ENCODE results near the gene EYS.

Gene EYS

DNA sequence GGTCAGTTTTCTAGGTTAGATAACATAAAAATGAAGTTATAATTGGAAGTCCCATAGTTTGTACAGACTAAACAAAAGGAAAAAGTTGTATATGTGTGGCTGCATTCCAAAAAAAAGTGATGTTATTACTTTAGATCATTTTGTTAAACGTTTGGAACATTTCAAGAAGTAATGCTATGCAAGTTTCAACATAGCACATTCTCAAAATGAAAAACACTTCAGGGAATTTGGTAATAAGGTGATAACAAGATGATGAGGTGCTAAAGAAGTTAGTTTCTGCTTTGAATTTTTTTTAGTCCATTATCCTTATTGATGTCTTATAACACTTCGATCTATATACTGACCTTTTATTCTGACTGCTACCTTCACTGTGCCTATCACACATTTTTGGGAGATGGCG lies 1820.7 kb downstream of the EYS start:
- Mint-ChIP-seq H3K4me1 (no peaks in the 10 kb centered on the region), H3K36me3 (ENCODE audit: low read depth) (no peaks in the 10 kb centered on the region), H3K9me3 (peaks cover 16% of the 10 kb centered on the region), H3K27ac (no peak overlapping the region), H3K27me3 (ENCODE audit: low read depth) (peaks cover 3% of the 10 kb centered on the region), H3K4me3 (no peak overlapping the region)
- TF ChIP-seq, protein P1, sequence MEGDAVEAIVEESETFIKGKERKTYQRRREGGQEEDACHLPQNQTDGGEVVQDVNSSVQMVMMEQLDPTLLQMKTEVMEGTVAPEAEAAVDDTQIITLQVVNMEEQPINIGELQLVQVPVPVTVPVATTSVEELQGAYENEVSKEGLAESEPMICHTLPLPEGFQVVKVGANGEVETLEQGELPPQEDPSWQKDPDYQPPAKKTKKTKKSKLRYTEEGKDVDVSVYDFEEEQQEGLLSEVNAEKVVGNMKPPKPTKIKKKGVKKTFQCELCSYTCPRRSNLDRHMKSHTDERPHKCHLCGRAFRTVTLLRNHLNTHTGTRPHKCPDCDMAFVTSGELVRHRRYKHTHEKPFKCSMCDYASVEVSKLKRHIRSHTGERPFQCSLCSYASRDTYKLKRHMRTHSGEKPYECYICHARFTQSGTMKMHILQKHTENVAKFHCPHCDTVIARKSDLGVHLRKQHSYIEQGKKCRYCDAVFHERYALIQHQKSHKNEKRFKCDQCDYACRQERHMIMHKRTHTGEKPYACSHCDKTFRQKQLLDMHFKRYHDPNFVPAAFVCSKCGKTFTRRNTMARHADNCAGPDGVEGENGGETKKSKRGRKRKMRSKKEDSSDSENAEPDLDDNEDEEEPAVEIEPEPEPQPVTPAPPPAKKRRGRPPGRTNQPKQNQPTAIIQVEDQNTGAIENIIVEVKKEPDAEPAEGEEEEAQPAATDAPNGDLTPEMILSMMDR (IDR thresholded peaks at IDR 0.05; ENCODE audit: unreplicated experiment in 3 of 3), result no peak

DNA sequence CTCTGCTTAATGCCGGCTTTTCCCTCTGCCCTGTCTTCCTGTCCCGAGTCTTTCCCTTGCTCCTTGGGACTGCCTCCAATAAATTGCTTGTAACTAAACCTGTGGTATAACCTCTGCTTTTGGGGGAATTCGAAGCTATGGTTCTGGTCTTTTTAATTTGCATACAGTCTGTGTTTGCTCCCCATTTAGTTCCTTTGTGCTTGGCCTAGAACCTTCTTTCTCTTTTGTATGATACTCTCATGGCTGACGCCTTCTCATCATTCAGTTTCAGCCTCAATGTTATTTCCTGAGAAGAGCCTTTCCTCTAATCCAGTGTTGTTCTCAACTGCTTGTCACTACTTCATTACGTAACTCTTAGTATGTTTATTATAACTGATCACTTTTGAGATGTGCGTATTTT lies 1823.4 kb downstream of the EYS start:
- H3K27me3 Mint-ChIP-seq (ENCODE audit: low read depth), result peaks cover 3% of the 10 kb centered on the region
- no peak overlapping the region for H3K27ac Mint-ChIP-seq
- H3K9me3 Mint-ChIP-seq, result peaks cover 8% of the 10 kb centered on the region
- TF ChIP-seq, protein P1 (IDR thresholded peaks at IDR 0.05; ENCODE audit: unreplicated experiment in 3 of 3), result no peak
- H3K4me3 Mint-ChIP-seq, result no peak overlapping the region
- H3K4me1 Mint-ChIP-seq, result no peaks in the 10 kb centered on the region
- no peaks in the 10 kb centered on the region for H3K36me3 Mint-ChIP-seq (ENCODE audit: low read depth)

DNA sequence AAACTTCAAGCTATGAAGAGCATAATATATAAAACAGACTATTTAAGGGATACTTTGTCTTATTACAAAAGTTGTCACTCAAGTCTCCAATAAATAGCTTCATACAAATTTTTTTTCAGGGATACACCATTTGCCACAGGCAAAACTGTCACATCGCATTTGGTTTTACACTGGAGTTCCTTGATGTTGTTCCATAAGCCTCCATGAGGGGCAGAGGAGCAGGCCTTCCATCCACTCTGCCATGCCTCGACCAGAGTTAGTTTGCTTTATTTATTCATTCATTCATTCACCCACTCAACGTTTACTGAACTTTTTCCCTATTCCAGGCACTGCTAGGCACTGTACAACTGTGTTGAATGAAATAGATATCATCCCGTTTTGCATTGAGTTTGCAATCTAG lies 1824.8 kb downstream of the EYS start:
- Mint-ChIP-seq H3K4me1 (no peaks in the 10 kb centered on the region), H3K4me3 (no peak overlapping the region), H3K9me3 (peaks cover 15% of the 10 kb centered on the region), H3K27me3 (ENCODE audit: low read depth) (no peaks in the 10 kb centered on the region), H3K36me3 (ENCODE audit: low read depth) (no peaks in the 10 kb centered on the region), H3K27ac (peak overlapping the region in 1 of 3 experiments; percentile 34)
- TF ChIP-seq, protein P1 (IDR thresholded peaks at IDR 0.05; ENCODE audit: unreplicated experiment in 3 of 3), result peak in 2 of 3 experiments; percentile 28

DNA sequence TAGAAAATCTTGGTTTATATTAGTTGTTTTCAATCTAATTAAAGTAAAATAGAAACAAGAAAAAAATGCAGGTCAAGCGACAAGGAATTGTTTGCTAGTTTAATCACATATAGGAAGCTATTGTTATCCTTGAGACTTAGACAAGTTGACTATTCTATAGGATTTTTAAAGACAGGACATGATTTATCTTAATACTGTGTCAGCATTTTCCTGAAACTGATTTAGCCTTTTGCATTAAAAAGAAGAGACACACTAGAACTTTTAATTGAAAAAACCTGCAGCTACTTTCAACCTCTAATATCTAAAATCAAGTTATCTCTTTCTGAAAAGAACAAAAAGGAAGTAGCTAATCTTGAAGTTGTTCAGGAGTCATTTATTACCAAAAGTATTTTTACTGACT lies 1825.2 kb downstream of the EYS start:
- Mint-ChIP-seq H3K27me3 (ENCODE audit: low read depth) (no peaks in the 10 kb centered on the region), H3K4me3 (no peak overlapping the region), H3K27ac (no peak overlapping the region), H3K9me3 (peaks cover 16% of the 10 kb centered on the region), H3K36me3 (ENCODE audit: low read depth) (no peaks in the 10 kb centered on the region), H3K4me1 (no peaks in the 10 kb centered on the region)
- TF ChIP-seq, protein P1 (IDR thresholded peaks at IDR 0.05; ENCODE audit: unreplicated experiment in 3 of 3), result no peak

DNA sequence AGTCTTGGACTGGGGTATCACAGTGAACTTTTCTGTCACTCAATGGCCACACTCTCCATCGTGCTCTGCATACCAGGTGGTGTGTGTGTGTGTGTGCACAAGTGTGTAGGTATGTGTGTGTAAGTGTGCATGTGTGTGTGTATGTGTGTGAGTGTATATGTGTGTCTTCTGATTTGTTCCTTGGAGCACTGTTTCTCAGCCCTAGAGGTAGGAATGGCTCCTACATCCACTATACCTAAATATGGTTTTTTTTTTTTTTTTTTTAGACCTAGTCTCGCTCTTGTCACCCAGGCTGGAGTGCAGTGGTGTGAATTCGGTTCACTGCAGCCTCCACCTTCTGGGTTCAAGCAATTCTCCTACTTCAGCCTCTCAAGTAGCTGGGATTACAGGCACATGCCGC lies 1834.8 kb downstream of the EYS start:
- no peak overlapping the region for H3K4me3 Mint-ChIP-seq
- no peaks in the 10 kb centered on the region for H3K27me3 Mint-ChIP-seq (ENCODE audit: low read depth)
- H3K4me1 Mint-ChIP-seq, result no peaks in the 10 kb centered on the region
- TF ChIP-seq, protein P1 (IDR thresholded peaks at IDR 0.05; ENCODE audit: unreplicated experiment in 3 of 3), result no peak
- H3K9me3 Mint-ChIP-seq, result peaks cover 14% of the 10 kb centered on the region
- no peaks in the 10 kb centered on the region for H3K36me3 Mint-ChIP-seq (ENCODE audit: low read depth)
- H3K27ac Mint-ChIP-seq, result no peak overlapping the region

DNA sequence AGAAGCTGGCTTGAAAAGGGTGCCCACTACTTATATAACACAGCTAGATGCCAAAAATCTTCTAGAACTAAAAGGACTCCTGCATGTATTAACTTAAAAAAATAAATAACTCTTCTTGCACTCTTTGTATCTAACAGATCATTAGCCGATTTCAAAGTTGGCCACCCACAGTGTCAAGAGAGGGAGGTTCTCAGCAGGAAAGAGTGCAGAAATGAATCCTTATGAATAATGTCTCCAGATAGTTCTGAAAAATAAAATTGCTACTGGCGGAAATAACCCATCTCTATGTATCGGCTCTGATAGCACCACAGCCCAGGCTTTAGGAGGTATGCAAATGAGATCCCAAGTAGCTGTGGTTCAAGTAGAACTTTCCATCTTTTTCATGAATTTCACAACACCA lies 1838.7 kb downstream of the EYS start:
- no peaks in the 10 kb centered on the region for H3K36me3 Mint-ChIP-seq (ENCODE audit: low read depth)
- H3K27me3 Mint-ChIP-seq (ENCODE audit: low read depth), result no peaks in the 10 kb centered on the region
- no peak overlapping the region for H3K4me3 Mint-ChIP-seq
- TF ChIP-seq, protein P1 (IDR thresholded peaks at IDR 0.05; ENCODE audit: unreplicated experiment in 3 of 3), result no peak
- H3K27ac Mint-ChIP-seq, result no peak overlapping the region
- H3K9me3 Mint-ChIP-seq, result no peaks in the 10 kb centered on the region
- no peaks in the 10 kb centered on the region for H3K4me1 Mint-ChIP-seq

Measured in nephron (organoid).